Stimulated activated CD8-positive, alpha-beta memory T cell treated with anti-CD3 and anti-CD28 coated beads, Interleukin-12 subunit alpha, Interleukin-12 subunit beta, amount 100 ng/mL, for 24 hours (primary cell): ENCODE data around the gene TNNT3.

Experiments used
- DNase-seq: peaks from one replicate; pipeline ENCODE4 v3.0.0-alpha.2; 2020; ENCODE audit errors: extremely low read depth

TNNT3 gene

GRCh38 chr11:1922481-1923081, 3.1 kb downstream of the TNNT3 start:
- no peak for DNase-seq

DNA sequence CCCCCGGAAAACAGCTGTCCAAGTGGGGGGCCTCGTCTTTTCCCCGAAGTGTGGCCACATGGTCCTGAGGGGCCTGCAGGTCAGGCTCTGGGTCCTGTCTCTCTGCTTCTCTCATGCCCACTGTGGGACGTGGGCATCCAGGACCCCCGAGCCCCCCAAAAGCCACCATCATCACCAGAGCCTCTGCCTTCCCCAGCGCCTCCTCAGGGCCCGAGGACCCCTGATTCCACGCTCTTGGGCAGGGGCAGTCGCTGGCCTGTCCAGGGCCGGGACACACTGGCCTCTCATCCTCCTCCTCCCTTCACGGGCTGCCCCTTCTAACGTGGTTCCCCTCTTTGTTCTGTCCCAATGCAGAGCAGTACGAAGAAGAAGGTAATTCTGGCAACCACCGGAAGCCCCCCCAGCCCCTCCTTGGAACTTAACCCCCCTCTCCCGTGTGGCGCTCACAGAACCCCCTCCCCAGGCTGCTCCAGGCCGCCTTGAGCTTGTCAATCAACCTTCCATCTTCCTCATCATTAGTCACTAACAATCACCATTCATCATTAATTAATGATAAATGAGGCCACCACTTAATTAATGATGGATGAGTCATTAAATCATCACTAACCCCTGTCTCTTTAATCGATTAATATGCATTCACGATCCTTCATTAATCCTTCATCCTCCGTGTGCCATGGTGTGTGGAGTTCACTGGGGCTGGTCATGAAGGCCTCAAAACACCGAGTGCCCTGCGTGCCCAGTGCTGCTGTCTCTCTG, 3.9 kb downstream of the TNNT3 start:
- DNase-seq = no peak

GRCh38 chr11:1924181-1924580, 4.7 kb downstream of the TNNT3 start:
- DNase-seq = no peak

DNA sequence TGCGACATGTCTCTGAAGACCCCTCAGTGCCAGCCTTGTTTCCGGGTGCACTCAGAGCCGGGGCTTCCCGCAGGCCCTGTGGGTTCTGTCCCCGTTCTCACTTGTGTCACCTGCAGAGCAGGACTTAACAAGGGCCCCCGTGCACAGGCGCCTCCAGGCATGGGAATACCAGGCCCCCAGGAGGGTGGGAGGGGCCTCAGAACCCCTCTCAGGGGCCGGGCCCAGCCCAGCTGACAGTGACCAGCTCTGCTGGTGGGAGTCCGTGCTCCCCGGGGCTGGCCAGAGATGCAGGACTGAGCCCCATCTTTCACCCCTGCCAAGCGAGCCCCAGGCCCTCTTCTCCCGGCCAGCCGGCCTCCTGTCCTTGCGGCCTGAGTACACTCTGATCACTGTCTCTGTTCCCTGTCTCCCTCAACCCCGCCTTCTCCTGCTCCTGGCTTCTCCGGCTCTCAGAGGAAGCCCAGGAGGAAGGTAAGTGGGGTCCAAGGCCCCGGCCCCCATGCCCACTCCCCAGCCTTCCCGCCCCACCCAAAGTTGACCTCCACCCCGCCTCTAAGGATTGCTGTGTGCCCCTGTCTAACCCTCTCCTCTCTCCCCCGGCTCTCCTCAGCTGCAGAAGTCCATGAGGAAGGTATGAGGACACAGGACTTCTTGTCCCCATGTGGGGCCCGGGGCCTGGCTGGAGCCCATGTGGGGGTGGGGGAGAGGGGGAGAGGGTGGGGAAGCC, 5.3 kb downstream of the TNNT3 start:
- DNase-seq = no peak

GRCh38 chr11:1925373-1926155, 6.1 kb downstream of the TNNT3 start:
- no peak for DNase-seq

GRCh38 chr11:1926156-1927025, 6.9 kb downstream of the TNNT3 start:
- DNase-seq = no peak

- DNase-seq = no peak
These were observed 7.7 kb downstream of the TNNT3 start for GRCh38 chr11:1927026-1927847.

DNA sequence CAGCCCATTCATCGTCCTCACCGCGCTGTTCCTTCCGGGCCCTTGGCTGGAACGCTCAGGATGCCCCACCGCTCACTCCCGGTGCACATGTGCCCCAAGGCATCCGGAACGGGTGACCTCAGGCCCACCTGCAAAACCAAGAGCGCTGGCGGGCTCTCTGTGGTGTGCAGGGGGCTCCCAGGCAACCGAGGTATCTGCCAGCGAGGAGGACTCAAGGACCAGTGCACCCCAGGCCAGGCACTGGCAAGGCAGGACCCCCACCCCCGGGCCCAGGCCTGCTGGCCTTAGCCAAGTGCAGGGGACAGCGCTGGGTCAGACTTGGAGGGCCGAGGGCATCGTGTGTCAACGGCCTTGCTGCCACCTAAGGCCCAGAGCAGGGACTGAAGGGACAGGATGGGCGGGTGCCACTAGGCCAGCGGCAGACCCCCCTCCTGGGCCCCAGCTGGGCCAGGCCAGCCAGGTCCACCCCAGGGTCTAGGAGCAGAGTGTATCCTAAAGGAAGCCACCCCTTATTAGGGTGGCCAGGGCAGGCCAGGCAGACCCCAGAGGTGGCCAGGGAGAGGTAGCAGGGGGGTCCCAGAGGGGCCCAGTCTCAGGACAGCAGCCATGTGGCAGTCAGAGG, 8.5 kb downstream of the TNNT3 start:
- DNase-seq = no peak

DNA sequence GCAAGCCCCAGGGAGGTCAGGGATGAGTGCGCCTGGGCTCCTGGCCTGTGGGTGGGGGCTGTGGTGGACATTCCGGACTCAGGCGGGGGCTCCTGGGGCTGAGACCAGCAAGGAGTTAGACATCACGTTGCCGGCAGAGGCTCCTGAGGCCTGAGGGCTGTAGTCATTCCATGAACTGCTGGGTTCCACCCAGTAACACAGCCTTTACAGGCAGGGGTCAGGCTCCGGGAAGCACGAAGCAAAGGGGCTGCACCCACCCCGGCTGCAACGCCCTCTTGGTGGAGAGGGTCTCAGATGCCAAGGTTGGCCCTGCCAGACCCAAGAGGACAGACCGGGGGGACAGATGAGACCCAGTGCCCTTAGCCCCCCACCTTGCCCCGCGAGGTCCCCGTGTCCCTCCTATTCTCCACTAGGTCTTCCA, 9.0 kb downstream of the TNNT3 start:
- DNase-seq = no peak

- DNase-seq = no peak
These were observed 9.5 kb downstream of the TNNT3 start for GRCh38 chr11:1928891-1929541.

- no peak for DNase-seq
These were observed 10.3 kb downstream of the TNNT3 start for GRCh38 chr11:1929621-1930461.

DNA sequence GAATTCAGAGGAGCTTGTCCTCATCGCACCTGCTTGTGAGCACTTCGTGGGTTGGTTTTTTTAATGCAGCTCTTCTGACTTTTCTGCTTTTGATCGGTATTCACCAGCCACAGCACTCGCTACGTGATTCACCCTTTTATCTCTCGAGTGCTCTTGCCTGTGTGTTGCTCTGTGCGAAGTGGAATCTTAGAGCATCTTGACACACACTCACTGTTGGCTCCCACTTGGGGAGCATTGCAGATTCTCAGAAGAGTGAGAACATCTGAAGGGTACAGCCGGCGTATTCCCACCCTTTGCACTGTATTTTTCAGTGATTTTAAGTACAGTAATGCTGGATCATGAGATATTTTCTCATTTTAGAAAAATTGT, 10.9 kb downstream of the TNNT3 start:
- no peak for DNase-seq

- no peak for DNase-seq
These were observed 12.0 kb downstream of the TNNT3 start for GRCh38 chr11:1931341-1932104.

DNA sequence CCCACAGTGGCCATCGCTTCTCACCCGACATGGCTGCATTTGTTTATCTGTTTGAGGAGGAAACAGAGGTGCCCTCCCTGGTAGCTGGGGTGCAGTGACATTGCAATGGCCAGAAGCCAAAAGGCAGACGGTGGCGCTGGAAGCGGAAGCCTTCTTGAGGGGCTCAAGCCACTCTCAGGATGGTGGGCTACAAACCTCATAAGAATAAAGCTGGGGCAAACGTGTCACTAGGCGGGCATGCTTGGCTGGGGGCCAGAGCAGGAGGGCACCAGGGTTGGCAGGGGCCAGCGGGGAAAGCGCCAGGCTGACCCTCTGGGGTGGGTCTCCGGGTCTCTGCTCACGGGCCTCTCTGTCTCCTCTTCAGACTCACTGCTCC, 12.6 kb downstream of the TNNT3 start:
- DNase-seq = no peak

GRCh38 chr11:1932681-1933080, 13.2 kb downstream of the TNNT3 start:
- no peak for DNase-seq

DNA sequence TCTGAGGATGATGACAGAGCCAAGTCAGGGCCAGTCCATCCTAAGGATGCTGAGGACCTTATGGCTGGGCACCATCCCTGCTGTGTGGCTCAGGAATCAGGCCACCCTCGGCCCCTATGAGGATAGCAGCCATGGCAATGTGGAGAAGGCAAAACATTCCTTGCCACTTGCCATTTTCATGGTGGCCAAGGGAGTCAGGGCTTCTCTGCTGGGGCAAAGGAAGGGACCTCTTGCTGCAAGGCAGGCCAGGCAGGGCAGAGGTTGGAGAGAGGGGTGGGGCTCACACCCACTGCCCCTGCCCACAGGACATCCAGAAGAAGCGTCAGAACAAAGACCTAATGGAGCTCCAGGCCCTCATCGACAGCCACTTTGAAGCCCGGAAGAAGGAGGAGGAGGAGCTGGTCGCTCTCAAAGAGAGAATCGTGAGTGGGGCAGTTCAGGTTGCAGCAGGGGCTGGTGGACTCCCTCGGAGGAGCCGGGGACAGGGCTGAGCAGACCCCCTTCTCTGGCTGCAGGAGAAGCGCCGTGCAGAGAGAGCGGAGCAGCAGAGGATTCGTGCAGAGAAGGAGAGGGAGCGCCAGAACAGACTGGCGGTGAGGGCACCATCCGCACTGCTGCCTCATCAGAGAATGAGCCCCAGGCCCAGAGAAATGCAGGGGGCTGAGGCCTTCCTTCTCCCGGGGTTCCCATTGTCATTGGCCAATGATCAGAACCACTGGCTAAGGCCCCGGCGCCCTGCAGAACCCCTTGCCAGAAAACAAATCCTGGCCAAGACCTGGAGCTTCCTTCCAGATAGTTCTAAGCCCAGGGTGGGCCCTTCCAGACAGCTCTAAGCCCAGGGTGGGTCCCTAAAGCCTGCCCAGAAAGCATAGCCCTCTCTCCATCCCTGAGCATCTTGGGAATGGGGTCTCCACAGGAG, 14.2 kb downstream of the TNNT3 start:
- no peak for DNase-seq
